ENCODE measurements around the gene MBD3.

DNA sequence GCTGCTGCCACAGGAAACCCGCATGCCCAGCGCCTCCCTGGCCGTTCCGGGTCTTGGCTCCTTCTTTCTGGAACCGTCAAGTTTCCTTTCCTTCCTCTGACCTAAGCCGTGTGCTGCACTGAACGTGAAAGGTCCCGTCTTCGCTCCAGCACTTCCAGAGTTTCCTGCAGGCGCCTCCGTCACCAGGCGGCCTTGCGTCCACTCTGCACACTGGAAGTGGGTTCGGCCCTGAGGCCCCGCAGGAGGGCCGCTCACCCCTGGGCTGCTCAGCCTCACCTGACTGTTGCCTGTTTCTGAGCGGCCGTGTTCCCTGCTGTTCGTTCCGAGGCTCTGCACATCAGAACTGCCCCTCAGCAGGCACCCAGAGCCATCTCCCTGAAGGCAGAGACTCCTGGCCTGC is 12.3 kb downstream of the MBD3 start:
- TF ChIP-seq, protein P1, sequence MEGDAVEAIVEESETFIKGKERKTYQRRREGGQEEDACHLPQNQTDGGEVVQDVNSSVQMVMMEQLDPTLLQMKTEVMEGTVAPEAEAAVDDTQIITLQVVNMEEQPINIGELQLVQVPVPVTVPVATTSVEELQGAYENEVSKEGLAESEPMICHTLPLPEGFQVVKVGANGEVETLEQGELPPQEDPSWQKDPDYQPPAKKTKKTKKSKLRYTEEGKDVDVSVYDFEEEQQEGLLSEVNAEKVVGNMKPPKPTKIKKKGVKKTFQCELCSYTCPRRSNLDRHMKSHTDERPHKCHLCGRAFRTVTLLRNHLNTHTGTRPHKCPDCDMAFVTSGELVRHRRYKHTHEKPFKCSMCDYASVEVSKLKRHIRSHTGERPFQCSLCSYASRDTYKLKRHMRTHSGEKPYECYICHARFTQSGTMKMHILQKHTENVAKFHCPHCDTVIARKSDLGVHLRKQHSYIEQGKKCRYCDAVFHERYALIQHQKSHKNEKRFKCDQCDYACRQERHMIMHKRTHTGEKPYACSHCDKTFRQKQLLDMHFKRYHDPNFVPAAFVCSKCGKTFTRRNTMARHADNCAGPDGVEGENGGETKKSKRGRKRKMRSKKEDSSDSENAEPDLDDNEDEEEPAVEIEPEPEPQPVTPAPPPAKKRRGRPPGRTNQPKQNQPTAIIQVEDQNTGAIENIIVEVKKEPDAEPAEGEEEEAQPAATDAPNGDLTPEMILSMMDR (IDR thresholded peaks at IDR 0.05), result no peak
- no peak for TF ChIP-seq EP300 (IDR thresholded peaks at IDR 0.05)
